ENCODE data around the gene GPC3. TPM values are rescaled to one million over a fixed set of nuclear protein-coding genes. Genes with fewer than 3 reads are reported as not detected.

Gene GPC3
- polyA plus RNA-seq, 1 of the 3 experiments (the other 2 are of a cell fraction) = 1.4 TPM

DNA sequence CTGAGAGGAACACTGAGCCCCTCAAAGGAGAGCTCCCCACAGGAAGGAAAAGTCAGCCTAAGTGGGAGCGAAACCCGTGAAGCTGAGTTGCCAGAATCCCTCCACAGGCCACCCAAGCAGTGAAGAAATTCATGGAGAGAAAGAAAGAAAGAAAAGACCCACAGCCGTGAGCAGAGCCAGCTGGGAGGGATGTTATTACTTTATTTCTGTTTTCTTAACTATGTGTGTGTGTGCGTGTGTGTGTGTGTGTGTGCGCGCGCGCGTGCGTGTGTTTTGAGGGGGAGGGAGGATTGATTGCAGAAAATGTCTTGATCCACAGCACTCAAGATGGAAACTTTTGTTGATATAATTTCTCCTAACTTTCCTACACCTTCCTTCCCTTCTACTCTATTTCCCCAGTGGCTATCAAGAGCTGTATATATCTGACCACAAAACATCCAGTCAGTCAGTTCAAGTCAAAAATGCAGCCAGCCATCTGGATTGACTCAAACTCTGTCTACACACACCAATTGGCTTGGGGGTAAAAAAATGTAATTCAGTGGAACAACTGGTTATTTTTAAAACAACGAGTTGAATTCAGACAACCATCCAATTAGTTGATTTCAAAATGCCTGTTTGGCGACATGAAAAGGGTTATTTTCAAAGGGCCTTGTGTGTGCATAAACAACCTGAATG is 13.8 kb upstream of the GPC3 start:
- H3F3A ChIP-seq (replicated peaks; ENCODE audit: insufficient read depth) = no peaks in the 10 kb centered on the region
- 50% methylated on average over 12 of the region's 12 CpGs for WGBS (ENCODE audit: low lambda C conversion rate)
- POLR2A ChIA-PET = no interaction called here
- TF ChIP-seq, protein P1, sequence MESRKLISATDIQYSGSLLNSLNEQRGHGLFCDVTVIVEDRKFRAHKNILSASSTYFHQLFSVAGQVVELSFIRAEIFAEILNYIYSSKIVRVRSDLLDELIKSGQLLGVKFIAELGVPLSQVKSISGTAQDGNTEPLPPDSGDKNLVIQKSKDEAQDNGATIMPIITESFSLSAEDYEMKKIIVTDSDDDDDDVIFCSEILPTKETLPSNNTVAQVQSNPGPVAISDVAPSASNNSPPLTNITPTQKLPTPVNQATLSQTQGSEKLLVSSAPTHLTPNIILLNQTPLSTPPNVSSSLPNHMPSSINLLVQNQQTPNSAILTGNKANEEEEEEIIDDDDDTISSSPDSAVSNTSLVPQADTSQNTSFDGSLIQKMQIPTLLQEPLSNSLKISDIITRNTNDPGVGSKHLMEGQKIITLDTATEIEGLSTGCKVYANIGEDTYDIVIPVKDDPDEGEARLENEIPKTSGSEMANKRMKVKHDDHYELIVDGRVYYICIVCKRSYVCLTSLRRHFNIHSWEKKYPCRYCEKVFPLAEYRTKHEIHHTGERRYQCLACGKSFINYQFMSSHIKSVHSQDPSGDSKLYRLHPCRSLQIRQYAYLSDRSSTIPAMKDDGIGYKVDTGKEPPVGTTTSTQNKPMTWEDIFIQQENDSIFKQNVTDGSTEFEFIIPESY (IDR thresholded peaks at IDR 0.05; ENCODE audit: borderline replicate concordance, low read depth) = no peak
- TF ChIP-seq RAD21 (IDR thresholded peaks at IDR 0.05; ENCODE audit: low read length) (no peak), TEAD4 (IDR thresholded peaks at IDR 0.05; ENCODE audit: borderline replicate concordance, insufficient read depth) (no peak), ELF1 (IDR thresholded peaks at IDR 0.05) (no peak), CHD2 (IDR thresholded peaks at IDR 0.05; ENCODE audit: low read length, partially characterized antibody) (no peak), POLR2AphosphoS5 (IDR thresholded peaks at IDR 0.05; ENCODE audit: low read depth, low read length) (no peak), MEF2A (IDR thresholded peaks at IDR 0.05; ENCODE audit: borderline replicate concordance, low read depth) (no peak), NFIC (IDR thresholded peaks at IDR 0.05; ENCODE audit: borderline replicate concordance) (no peak), YY1 (IDR thresholded peaks at IDR 0.05; ENCODE audit: low read depth) (no peak), EP300 (IDR thresholded peaks at IDR 0.05; ENCODE audit: borderline replicate concordance in 1 of 2, low read depth in 1 of 2, low read length in 1 of 2) (no peak), FOXM1 (IDR thresholded peaks at IDR 0.05; ENCODE audit: low read depth) (no peak), GATA2 (CRISPR knock-in tag; IDR thresholded peaks at IDR 0.05) (no peak), EZH2phosphoT487 (IDR thresholded peaks at IDR 0.05; ENCODE audit: borderline replicate concordance, low read depth) (no peak), NRF1 (IDR thresholded peaks at IDR 0.05; ENCODE audit: low read depth, low read length) (no peak), FOXJ3 (CRISPR knock-in tag; IDR thresholded peaks at IDR 0.05) (no peak)
- TF ChIP-seq, protein P2, sequence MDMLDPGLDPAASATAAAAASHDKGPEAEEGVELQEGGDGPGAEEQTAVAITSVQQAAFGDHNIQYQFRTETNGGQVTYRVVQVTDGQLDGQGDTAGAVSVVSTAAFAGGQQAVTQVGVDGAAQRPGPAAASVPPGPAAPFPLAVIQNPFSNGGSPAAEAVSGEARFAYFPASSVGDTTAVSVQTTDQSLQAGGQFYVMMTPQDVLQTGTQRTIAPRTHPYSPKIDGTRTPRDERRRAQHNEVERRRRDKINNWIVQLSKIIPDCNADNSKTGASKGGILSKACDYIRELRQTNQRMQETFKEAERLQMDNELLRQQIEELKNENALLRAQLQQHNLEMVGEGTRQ (IDR thresholded peaks at IDR 0.05; ENCODE audit: borderline replicate concordance, low read depth, low read length) = no peak
- TF ChIP-seq, protein P3, sequence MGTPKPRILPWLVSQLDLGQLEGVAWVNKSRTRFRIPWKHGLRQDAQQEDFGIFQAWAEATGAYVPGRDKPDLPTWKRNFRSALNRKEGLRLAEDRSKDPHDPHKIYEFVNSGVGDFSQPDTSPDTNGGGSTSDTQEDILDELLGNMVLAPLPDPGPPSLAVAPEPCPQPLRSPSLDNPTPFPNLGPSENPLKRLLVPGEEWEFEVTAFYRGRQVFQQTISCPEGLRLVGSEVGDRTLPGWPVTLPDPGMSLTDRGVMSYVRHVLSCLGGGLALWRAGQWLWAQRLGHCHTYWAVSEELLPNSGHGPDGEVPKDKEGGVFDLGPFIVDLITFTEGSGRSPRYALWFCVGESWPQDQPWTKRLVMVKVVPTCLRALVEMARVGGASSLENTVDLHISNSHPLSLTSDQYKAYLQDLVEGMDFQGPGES (IDR thresholded peaks at IDR 0.05; ENCODE audit: low read depth, low read length) = no peak
- TF ChIP-seq, protein P4, sequence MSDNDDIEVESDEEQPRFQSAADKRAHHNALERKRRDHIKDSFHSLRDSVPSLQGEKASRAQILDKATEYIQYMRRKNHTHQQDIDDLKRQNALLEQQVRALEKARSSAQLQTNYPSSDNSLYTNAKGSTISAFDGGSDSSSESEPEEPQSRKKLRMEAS (IDR thresholded peaks at IDR 0.05; ENCODE audit: low read depth) = no peak
- no peaks in the 10 kb centered on the region for H3K79me2 ChIP-seq (ENCODE audit: insufficient read depth)
- no peak overlapping the region for H3K4me2 ChIP-seq
- CTCF ChIA-PET = no interaction called here
- H4K20me1 ChIP-seq (ENCODE audit: insufficient read depth) = no peaks in the 10 kb centered on the region
- H3K36me3 ChIP-seq (replicated peaks in 1 of 2; ENCODE audit: control insufficient read depth in 1 of 2, insufficient read depth in 2 of 2, low read length in 1 of 2) = no peaks in the 10 kb centered on the region
- H3K9me2 ChIP-seq = no peaks in the 10 kb centered on the region
- no peak overlapping the region for H3K9ac ChIP-seq
- no peaks in the 10 kb centered on the region; the same call in 1 of the 2 replicates for H3K27me3 ChIP-seq (ENCODE audit: insufficient read depth)
- no peak overlapping the region for H3K27ac ChIP-seq (ENCODE audit: low read depth in 2 of 2, low read length in 1 of 2)
- H3K9me3 ChIP-seq = no peaks in the 10 kb centered on the region
- H3K4me1 ChIP-seq (ENCODE audit: control insufficient read depth in 1 of 2, insufficient read depth in 2 of 2, low read depth in 1 of 2, low read length in 1 of 2) = no peaks in the 10 kb centered on the region
- DNase-seq = no peak
- no peak overlapping the region for H2AFZ ChIP-seq (ENCODE audit: low read depth)
- H3K4me3 ChIP-seq (ENCODE audit: low read depth in 2 of 2, low read length in 1 of 2) = no peak overlapping the region

Measured in SK-N-SH (cell line).